T-helper 22 cell (primary cell): ENCODE results near the gene ADM.

Source experiments
- DNase-seq: peaks from one replicate; pipeline ENCODE4 v3.0.0-alpha.2; 2020; ENCODE audit warnings: low read depth

ADM gene

DNA sequence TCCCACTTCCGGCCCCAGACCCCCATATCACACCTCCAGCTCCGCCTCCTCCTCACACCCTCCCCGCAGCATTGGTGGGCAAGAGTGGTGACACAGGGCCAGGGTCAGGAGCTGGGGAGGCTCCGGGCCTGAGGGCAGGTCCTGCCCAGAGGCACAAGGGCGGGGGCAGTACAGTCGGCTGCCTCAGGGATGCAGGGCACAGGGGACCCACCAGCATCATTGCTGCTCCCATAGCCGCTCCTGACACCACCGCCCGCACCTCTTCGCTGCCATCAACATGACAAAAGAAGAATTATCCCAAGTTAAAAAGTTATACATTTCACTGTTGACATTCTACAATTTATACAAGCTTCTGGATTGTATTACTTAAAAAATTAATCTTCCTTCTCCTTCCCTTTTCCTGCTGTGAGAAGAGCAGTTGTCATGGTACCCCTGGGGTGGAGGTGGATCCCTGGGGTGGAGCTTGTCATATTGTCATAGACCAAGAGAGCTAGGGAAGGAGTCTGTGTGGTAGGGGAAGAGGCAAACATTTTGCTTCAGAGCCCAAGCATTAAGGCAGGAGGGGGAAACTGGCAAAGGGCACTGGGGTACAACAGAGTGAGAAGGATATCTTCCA is 15.0 kb upstream of the ADM start:
- no peak for DNase-seq

DNA sequence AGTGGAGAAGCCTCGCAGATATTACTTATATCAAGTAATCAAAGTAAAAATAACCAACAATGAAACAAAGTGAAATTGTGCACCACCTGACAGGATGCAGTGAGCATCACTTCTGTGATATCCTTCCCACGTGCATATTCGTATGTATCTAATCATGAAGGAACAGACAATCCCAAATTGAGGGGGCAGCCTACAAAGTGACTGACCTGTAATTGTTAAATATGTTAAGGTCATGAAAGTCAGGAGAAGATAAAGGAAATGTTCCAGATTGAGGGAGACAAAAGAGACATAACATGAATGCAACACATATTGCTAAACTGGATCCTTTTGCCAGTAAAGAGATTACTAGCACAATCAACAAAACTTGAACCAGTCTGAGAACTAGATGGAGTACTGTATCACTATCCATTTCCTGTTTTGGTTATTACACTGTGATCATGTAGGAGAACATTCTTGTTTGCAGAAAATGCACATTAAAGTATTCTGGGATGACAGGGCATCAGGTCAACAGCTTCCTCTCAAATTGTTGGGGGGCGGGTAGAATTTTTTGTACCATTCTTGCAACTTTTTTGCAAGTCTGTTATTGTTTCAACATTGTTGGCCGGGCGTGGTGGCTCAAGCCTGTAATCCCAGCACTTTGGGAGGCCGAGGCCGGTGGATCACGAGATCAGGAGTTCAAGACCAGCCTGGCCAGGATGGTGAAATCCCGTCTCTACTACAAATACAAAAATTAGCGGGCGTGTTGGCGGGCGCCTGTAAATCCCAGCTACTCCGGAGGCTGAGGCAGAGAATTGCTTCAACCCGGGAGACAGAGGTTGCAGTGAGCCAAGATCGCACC is 12.9 kb upstream of the ADM start:
- no peak for DNase-seq

GRCh38 chr11:10293423-10294289 is 11.2 kb upstream of the ADM start, which contains the start of gene SBF2:
Gene SBF2, minus strand, starts transcription at chr11:10294219. Its CDS starts 150 bp downstream, at chr11:10294069.
- peak; percentile 59 for DNase-seq

DNA sequence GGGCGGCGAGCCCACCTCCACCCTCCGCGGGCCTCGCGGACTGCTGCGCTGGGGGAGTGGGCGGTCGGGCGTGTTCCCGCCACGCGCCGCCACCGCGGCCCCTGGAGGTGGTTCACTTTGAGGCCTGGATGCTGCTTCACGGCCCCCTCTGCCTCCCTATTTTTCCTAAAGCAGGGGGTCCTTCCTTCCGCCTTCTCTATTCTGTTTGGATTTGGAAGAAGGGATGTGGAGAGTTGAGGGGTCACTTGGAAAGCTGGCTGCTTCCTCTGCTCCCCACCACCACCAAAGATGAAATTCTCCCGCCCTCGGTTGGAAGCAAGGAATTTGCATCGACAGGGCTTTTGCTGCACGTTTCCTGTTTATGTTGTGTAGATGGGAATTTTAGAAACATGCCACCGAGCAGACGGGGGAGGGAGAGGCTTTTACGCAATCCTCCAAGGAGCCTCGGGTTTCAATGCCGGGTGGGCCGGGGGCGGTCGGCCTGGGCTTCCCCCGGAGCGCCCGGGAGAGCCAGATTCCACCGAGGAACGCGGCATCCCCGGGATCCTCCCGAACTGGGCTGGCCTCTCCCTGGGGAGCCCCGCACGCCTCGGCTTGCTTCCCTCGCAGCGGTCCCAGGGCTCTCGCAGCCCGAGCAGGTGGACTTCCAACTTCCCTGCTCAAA is 10.5 kb upstream of the ADM start:
- no peak for DNase-seq

DNA sequence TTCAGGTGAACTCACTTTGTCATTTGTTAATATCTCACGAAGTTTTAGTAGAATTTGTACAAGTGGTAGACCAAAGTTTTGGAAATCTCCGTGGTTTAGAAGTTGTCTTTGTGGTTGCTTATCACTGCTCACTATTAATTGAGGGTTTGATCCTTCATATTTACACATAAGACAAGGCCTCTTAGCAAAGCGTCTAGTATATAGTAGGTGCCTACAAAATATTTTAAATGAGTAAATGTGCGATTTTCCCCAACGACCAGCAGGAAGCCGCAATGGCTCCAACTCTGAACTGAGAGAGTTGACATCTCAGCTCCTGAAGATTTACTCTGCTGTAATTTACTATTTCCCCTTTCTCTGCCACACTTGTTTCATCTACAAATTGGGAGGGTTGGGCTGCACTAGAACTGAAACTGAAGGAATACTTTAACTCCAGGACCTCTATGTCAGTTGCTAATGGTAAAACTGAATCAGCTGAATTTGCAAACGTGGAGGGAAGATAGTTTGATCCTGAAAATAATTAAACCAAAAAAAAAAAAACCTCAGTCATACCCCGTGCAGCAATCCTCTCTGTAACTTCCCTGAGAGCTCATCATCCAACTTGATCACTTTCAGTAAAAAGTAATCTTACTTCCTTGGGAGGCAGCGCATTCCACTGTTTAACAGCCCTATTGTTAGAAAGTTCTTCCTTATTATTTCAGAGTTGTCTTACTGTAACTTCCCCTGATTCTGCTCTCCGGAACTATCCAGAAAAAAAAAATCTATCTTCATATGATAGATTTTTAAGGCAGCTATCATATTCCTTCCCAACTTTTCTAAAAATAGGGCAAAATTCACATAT is 9.6 kb upstream of the ADM start:
- no peak for DNase-seq

DNA sequence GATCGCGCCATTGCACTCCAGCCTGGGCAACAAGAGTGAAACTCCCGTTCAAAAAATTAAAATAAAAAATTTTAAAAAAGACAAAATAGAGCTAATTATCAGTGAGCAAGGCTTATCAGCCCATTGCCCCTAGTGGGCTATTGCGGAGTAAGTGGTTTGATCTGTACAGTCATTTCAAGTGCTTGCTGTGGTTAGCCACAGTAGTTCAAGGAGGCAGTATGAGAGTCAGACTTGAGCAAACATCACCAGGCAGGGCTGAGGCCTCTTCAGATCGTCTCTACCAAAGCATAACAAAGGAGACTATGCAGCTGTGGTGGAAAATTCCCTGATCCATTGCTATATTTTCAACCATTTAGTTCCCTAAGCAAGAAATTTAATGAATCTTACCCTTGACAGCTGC is 6.5 kb upstream of the ADM start:
- no peak for DNase-seq

- no peak for DNase-seq
Measured at GRCh38 chr11:10301656-10302358, 3.1 kb upstream of the ADM start.

GRCh38 chr11:10302359-10302743 is 2.5 kb upstream of the ADM start:
- DNase-seq: no peak

- DNase-seq: peak; percentile 50
Measured at GRCh38 chr11:10302744-10303557, 1.9 kb upstream of the ADM start.

GRCh38 chr11:10303558-10304363 is 1.1 kb upstream of the ADM start:
- DNase-seq: no peak

- DNase-seq: no peak
Measured at GRCh38 chr11:10305262-10305963, 540 bp downstream of the ADM start.

GRCh38 chr11:10305964-10306918 is 1.4 kb downstream of the ADM start:
- no peak for DNase-seq

- no peak for DNase-seq
Measured at GRCh38 chr11:10307022-10307399, 2.1 kb downstream of the ADM start.

- peak; percentile 62 for DNase-seq
Measured at GRCh38 chr11:10307400-10308200, 2.7 kb downstream of the ADM start.

GRCh38 chr11:10308201-10308954 is 3.5 kb downstream of the ADM start:
- DNase-seq: no peak
